Measurements from ENCODE around the gene HOXC13. TPM values are rescaled to one million over a fixed set of nuclear protein-coding genes. Genes with fewer than 3 reads are reported as not detected.

The HOXC13 gene
- total RNA-seq, 2 donors from 2014 or later: not detected

DNA sequence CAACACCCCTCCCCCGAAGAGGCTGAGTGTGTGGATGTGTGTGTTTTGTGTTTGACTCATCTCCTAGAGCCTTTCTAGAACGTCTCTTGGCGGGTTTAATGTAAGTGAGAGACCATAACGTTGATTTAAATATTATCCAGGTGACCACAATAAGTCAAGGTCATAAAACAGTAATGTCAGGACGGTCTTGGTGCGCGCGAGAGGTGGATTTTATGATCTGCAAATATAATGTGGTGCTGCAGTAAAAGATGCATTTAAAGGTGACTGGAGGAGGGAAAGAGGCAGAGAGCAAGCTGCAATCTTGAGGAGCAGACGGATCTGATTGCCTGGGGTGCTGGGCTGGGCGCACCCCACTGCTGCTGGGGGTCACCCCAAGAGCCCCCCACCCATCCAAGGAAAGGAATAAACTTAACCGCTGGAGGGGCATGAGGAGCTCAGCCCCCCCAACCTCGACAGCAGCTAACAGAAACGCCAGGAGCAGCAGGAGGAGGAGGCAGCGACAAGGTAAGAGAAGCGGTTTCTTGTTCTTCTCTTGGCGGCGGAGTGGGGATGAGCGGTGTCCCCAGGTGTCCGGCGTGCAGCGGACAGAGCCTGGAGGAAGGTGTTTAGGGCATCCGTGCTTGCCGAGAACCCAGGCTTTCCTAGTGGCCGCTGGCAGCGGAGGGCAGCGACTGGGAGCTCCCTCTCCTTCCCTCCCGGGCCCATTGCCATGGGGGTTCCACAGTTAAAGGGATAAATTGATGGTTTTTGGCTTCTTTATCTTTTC, 51.9 kb downstream of the HOXC13 start:
- H3K9me3 ChIP-seq: no peaks in the 10 kb centered on the region
- TF ChIP-seq POLR2A (IDR thresholded peaks at IDR 0.05): no peak
- TF ChIP-seq, protein P1, sequence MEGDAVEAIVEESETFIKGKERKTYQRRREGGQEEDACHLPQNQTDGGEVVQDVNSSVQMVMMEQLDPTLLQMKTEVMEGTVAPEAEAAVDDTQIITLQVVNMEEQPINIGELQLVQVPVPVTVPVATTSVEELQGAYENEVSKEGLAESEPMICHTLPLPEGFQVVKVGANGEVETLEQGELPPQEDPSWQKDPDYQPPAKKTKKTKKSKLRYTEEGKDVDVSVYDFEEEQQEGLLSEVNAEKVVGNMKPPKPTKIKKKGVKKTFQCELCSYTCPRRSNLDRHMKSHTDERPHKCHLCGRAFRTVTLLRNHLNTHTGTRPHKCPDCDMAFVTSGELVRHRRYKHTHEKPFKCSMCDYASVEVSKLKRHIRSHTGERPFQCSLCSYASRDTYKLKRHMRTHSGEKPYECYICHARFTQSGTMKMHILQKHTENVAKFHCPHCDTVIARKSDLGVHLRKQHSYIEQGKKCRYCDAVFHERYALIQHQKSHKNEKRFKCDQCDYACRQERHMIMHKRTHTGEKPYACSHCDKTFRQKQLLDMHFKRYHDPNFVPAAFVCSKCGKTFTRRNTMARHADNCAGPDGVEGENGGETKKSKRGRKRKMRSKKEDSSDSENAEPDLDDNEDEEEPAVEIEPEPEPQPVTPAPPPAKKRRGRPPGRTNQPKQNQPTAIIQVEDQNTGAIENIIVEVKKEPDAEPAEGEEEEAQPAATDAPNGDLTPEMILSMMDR (IDR thresholded peaks at IDR 0.05): no peak
- no peak overlapping the region for H3K4me3 ChIP-seq
- intact Hi-C loops (cut with DNase I): no loop called here
- ATAC-seq (no peak), DNase-seq (no peak)
- no peaks in the 10 kb centered on the region for H3K36me3 ChIP-seq (replicated peaks in 1 of 2; ENCODE audit: insufficient read depth in 1 of 2, low read depth in 2 of 2)
- peaks cover 37% of the 10 kb centered on the region for H3K4me1 ChIP-seq
- 4 to 8% methylated on average over 17 to 27 of the region's 27 CpGs for WGBS, 2 donors
- H3K27ac ChIP-seq: no peak overlapping the region
- H3K27me3 ChIP-seq: peaks cover 6 to 81% of the 10 kb centered on the region in 2 donors

DNA sequence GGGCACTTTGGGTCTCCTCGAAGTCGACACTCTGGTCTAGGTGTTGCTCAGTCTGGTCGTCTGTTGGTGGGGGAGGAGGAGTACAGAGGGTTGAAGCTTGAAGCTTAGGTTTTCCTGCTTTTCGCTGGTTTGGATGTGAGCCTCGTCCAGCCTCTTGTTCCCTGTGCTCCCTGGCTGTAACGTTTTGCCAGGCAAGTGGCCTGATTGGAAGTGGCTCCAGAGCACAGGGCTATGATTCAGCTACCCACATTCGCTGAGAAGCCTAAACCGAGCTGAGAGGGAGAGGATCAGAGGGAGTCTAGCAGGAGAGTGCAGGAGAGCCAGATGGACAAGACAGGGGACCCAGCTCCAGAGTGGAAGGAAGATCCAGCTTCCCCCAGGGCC, 52.4 kb downstream of the HOXC13 start:
- Histone ChIP-seq H3K36me3 (replicated peaks in 1 of 2; ENCODE audit: insufficient read depth in 1 of 2, low read depth in 2 of 2) (no peaks in the 10 kb centered on the region), H3K27ac (no peak overlapping the region), H3K4me3 (no peak overlapping the region), H3K9me3 (no peaks in the 10 kb centered on the region), H3K27me3 (peaks cover 6 to 80% of the 10 kb centered on the region in 2 donors), H3K4me1 (peaks cover 37% of the 10 kb centered on the region)
- DNase-seq (no peak), ATAC-seq (no peak)
- 4 to 12% methylated on average over 6 to 8 of the region's 8 CpGs for WGBS, 2 donors
- TF ChIP-seq, protein P1 (IDR thresholded peaks at IDR 0.05): no peak
- TF ChIP-seq POLR2A (IDR thresholded peaks at IDR 0.05): no peak
- intact Hi-C loops (cut with DNase I): no loop called here

DNA sequence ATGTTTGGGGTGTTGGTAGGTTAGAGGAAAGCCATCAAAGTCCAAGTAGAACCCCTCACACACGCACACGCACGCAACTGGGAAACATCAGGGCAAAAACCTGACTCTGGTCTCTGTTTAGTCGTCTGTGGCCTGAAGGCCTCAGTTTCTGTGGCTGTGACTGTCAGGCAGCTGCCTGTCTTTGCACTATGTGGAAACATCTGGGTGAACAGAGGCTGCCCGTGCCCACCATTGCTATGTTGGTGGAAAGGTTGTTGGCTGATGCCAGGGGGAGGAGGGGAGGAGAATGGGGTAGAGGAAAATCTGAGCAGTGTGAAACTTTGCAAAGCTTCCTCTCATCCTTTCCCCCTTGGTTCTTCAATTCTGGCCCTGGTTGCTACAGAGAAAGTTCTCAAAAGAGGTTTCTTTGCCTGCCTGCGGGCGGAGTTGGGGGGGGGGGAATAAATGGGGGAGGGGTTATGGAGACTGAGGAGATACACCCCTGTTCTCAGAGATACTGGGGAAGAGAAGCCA, 53.8 kb downstream of the HOXC13 start:
- Histone ChIP-seq H3K9me3 (no peaks in the 10 kb centered on the region), H3K27me3 (peaks cover 6 to 80% of the 10 kb centered on the region in 2 donors), H3K4me3 (no peak overlapping the region), H3K4me1 (peaks cover 37% of the 10 kb centered on the region), H3K27ac (no peak overlapping the region), H3K36me3 (replicated peaks in 1 of 2; ENCODE audit: insufficient read depth in 1 of 2, low read depth in 2 of 2) (no peaks in the 10 kb centered on the region)
- TF ChIP-seq, protein P1 (IDR thresholded peaks at IDR 0.05): no peak
- TF ChIP-seq POLR2A (IDR thresholded peaks at IDR 0.05): no peak
- intact Hi-C loops (cut with DNase I): no loop called here
- WGBS, 2 donors: 36 to 48% methylated on average over 7 of the region's 7 CpGs
- ATAC-seq (no peak), DNase-seq (no peak)

DNA sequence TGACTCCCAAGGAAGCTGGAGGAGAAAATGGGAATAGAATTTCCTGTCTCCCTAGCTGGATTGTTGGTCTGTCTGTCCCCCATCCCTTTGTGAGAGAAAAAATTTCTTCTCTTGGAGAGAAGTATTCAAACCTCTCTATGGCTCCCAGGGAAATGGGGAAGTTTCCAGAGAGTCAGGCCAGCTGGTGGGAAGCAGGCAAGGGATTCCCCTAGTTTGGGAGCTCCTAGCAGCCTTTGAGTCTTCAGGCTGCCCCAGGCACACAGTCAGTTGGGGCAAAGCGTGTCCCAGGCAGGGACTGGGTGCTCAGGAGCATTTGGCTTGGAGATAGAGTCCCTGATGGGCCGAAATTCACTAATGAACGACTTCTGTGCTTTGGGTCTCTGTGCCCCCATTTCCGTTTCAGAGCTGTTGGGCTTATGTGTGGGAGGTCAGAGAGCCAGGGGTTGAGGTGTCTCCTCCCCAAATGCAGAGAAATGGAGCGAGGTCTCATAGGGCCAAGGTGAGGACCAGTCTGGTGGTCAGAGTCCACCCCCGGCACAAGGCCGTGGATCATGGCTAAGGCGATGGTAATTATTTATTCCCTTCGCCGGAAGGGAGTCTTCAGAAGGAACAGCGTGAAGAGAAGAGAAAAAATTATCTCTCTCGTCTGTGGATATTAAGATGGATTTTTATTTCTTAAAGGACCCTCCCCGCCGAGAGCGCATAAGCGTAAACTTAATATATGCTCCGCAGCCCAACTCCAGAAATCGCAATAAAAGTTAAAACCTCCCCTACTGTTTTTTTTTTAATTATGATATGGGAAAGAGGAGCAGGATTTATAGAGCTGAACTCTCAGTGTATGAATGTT, 54.8 kb downstream of the HOXC13 start:
- DNase-seq: no peak
- no peaks in the 10 kb centered on the region for H3K36me3 ChIP-seq (replicated peaks in 1 of 2; ENCODE audit: insufficient read depth in 1 of 2, low read depth in 2 of 2)
- 39 to 45% methylated on average over 13 to 18 of the region's 18 CpGs for WGBS, 2 donors
- no peak overlapping the region for H3K4me3 ChIP-seq
- peaks cover 6 to 81% of the 10 kb centered on the region in 2 donors for H3K27me3 ChIP-seq
- no peak overlapping the region for H3K27ac ChIP-seq
- no peak for ATAC-seq
- peaks cover 41% of the 10 kb centered on the region for H3K4me1 ChIP-seq
- TF ChIP-seq, protein P1 (IDR thresholded peaks at IDR 0.05): no peak
- no peak for TF ChIP-seq POLR2A (IDR thresholded peaks at IDR 0.05)
- no peaks in the 10 kb centered on the region for H3K9me3 ChIP-seq
- intact Hi-C loops (cut with DNase I): no loop called here
